IPS-18a (cell line): Measurements from ENCODE around the gene LCK.
A peak's percentile ranks its signal among the peaks of the same experiment; 100 is the strongest.

Source experiments
- H3K27ac ChIP-seq: one replicate; pipeline ENCODE4 v1.5.1; 2013; ENCODE audit warnings: low read length
- H3K27me3 ChIP-seq: one replicate; pipeline ENCODE4 v1.6.1; 2013; ENCODE audit warnings: mild to moderate bottlenecking, low read length; ENCODE audit not compliant: control insufficient read depth, insufficient read depth
- H3K36me3 ChIP-seq: one replicate; pipeline ENCODE4 v1.6.1; 2013; ENCODE audit warnings: low read depth, low read length; ENCODE audit not compliant: control insufficient read depth
- H3K4me1 ChIP-seq: one replicate; pipeline ENCODE4 v1.6.1; 2013; ENCODE audit warnings: low read depth, low read length; ENCODE audit not compliant: control insufficient read depth
- H3K4me3 ChIP-seq: one replicate; pipeline ENCODE4 v1.5.1; 2013; ENCODE audit warnings: low read length
- H3K9ac ChIP-seq: one replicate; pipeline ENCODE4 v1.6.1; 2013; ENCODE audit warnings: mild to moderate bottlenecking, low read length, moderate library complexity
- H3K9me3 ChIP-seq: one replicate; pipeline ENCODE4 v1.6.1; 2013; ENCODE audit warnings: low read depth, low read length; ENCODE audit not compliant: control insufficient read depth

LCK gene

DNA sequence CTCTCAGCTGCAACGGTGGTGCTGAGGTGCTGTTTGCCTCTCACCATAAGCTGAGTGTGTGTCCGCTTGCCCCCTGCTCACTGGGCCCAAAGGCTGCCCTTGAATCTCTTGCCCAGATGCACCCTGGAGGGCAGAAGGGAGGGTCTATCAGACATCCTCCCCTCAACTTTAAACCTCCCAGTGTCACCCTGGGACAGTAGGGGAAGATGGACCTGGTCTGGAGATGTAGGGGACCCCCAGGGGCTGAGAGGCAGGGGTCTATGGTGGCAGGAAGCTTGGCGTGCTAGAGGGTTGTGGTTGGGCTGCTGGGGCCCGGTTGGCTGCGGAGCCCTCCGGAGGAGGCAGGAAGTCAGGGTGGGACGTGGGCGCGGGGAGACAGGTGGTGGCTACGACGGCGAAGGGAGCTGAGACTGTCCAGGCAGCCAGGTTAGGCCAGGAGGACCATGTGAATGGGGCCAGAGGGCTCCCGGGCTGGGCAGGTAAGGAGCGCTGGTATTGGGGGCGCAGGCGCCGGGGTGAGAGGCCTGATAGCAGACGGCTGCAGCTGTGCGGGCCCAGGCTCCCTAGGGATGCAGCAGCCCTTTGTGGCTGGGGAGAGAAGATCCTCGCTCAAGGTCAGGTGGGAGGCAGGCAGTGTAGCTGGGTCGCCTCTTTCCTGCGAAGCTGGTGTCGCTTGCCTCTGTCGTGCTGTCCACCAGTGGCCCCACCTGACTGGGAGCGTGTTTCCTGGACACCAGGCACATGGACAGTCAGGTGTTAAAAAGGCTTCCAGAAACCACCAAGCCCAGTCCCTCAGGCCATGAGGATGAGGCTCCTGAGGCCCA, at the start of gene LCK:
Gene LCK, plus strand, starts transcription at position 373 of the 824 bp plus-strand sequence. CDS start 23,065 bp downstream, outside the sequence.
- Histone ChIP-seq H3K27me3 (no peaks in the 10 kb centered on the region), H3K9me3 (no peaks in the 10 kb centered on the region), H3K36me3 (no peaks in the 10 kb centered on the region), H3K27ac (no peak within 1 kb of the TSS), H3K9ac (no peak within 1 kb of the TSS), H3K4me3 (no peak within 1 kb of the TSS), H3K4me1 (no peaks in the 10 kb centered on the region)

DNA sequence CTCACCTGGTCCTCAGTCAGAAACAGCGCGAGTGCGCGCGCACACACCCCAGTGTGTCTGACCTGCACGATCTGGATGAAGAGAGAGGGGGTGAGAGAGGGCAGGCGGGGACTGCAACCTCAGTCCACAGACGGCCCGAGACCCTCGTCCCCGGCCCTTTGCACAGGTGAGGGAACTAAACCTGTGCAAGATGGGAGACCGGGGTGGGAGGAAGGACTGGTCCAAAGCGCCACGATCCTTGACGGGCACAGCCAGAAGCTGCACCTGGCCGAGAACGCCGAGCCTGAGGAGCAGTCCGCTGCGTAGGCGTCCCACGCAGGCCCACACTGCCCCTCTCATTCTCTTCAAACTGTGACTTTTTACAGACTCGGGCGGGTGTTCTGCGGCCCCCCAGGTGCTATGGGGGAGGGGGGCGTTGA, 46.1 kb upstream of the LCK start:
- Histone ChIP-seq H3K9me3 (no peaks in the 10 kb centered on the region), H3K27ac (no peak overlapping the region), H3K4me3 (peak overlapping the region; percentile 73), H3K4me1 (peaks cover 18% of the 10 kb centered on the region), H3K9ac (peak overlapping the region; percentile 86), H3K36me3 (no peaks in the 10 kb centered on the region), H3K27me3 (peaks cover 17% of the 10 kb centered on the region)

DNA sequence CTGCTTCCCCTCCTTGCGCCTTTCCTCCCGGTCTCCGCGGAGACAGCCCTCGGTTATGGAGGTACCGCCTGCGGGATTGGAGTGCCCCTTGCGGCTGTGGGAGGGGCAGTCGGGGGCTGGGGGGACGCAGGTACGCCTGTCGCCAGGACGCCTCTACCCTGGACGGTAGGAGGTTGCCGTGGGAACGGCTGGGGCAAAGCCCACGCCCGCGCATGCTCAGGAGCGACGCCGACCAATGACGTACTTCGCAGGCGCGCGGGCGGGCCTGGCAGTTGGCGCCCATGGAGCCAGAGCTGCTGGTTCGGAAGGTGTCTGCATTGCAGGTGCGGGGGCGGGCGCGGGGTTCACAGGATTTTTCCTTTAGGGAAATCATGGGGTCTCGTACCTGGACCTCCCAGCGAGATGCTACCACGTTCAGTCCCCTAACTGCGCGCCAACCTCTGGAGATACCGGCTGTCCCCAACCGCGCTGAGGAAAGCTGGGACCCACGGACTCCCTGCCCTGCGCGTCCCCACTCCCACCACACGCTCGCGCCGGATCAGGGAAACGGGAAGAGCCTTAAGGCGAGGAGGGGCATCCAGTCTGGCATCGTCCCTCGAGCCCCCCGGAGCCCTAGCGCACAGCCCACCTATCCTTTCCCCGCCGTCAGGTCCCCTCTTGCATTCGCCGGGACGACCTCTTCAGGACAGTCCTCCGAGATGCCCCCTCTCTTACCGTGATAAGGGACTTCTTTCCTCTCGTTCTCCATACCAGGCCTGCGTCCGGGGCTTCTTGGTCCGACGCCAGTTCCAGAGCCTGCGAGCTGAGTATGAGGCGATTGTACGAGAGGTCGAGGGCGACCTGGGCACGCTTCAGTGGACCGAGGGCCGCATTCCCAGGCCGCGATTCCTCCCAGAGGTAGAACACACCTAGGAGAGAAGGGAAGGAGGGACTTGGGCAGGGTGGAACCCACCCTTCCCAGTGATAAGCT, 45.4 kb upstream of the LCK start, which contains the start of gene IQCC:
Gene IQCC, plus strand, starts transcription at position 271 of the 970 bp plus-strand sequence. Its CDS starts 11 bp downstream, at position 282.
- H3K36me3 ChIP-seq, result no peaks in the 10 kb centered on the region
- H3K4me1 ChIP-seq, result peaks cover 15% of the 10 kb centered on the region
- peaks cover 17% of the 10 kb centered on the region for H3K27me3 ChIP-seq
- no peaks in the 10 kb centered on the region for H3K9me3 ChIP-seq
- H3K4me3 ChIP-seq, result peak within 1 kb of the TSS; percentile 73
- H3K27ac ChIP-seq, result no peak within 1 kb of the TSS
- peak within 1 kb of the TSS; percentile 86 for H3K9ac ChIP-seq

DNA sequence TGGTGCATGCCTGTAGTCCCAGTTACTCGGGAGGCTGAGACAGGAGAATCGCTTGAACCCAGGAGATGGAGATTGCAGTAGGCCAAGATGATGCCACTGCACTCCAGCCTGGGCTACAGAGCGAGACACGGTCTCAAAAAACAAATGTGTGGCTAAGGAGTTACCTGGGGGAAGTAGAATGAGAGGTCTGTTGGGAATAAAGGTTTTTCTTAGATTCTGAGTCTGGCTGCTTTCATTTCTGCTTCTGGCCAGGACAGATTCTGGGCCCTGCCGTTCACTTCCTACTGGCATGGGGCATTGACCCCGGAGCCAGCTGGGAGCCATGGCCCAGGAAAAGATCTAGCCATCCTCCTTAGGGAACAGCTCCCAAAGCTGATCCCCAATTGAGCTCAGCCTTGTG, 42.6 kb upstream of the LCK start:
- Histone ChIP-seq H3K36me3 (no peaks in the 10 kb centered on the region), H3K4me3 (no peak overlapping the region), H3K27me3 (peaks cover 17% of the 10 kb centered on the region), H3K4me1 (peaks cover 5% of the 10 kb centered on the region), H3K27ac (no peak overlapping the region), H3K9me3 (no peaks in the 10 kb centered on the region), H3K9ac (no peak overlapping the region)

GRCh38 chr1:32208891-32209328, 42.2 kb upstream of the LCK start, which contains the start of gene DCDC2B:
TSS of gene DCDC2B (plus strand) at chr1:32209089. CDS start at chr1:32209094, 5 bp downstream.
- H3K4me1 ChIP-seq, result peaks cover 5% of the 10 kb centered on the region
- peaks cover 15% of the 10 kb centered on the region for H3K27me3 ChIP-seq
- H3K9me3 ChIP-seq, result no peaks in the 10 kb centered on the region
- no peak within 1 kb of the TSS for H3K27ac ChIP-seq
- no peaks in the 10 kb centered on the region for H3K36me3 ChIP-seq
- H3K4me3 ChIP-seq, result no peak within 1 kb of the TSS
- no peak within 1 kb of the TSS for H3K9ac ChIP-seq

GRCh38 chr1:32215629-32216480, 35.2 kb upstream of the LCK start:
- no peak overlapping the region for H3K4me3 ChIP-seq
- H3K9ac ChIP-seq, result no peak overlapping the region
- no peaks in the 10 kb centered on the region for H3K4me1 ChIP-seq
- peaks cover 5% of the 10 kb centered on the region for H3K36me3 ChIP-seq
- H3K27me3 ChIP-seq, result no peaks in the 10 kb centered on the region
- no peaks in the 10 kb centered on the region for H3K9me3 ChIP-seq
- H3K27ac ChIP-seq, result no peak overlapping the region

GRCh38 chr1:32216566-32216965, 34.5 kb upstream of the LCK start:
- Histone ChIP-seq H3K27me3 (no peaks in the 10 kb centered on the region), H3K4me1 (no peaks in the 10 kb centered on the region), H3K27ac (no peak overlapping the region), H3K36me3 (peaks cover 5% of the 10 kb centered on the region), H3K4me3 (no peak overlapping the region), H3K9ac (no peak overlapping the region), H3K9me3 (no peaks in the 10 kb centered on the region)

- no peaks in the 10 kb centered on the region for H3K9me3 ChIP-seq
- H3K27ac ChIP-seq, result no peak overlapping the region
- H3K4me1 ChIP-seq, result no peaks in the 10 kb centered on the region
- no peak overlapping the region for H3K9ac ChIP-seq
- H3K27me3 ChIP-seq, result no peaks in the 10 kb centered on the region
- peaks cover 7% of the 10 kb centered on the region for H3K36me3 ChIP-seq
- H3K4me3 ChIP-seq, result no peak overlapping the region
Measured at GRCh38 chr1:32219022-32219421, 32.0 kb upstream of the LCK start.

GRCh38 chr1:32220746-32221580, 30.1 kb upstream of the LCK start:
- no peaks in the 10 kb centered on the region for H3K27me3 ChIP-seq
- H3K36me3 ChIP-seq, result peaks cover 12% of the 10 kb centered on the region
- H3K4me3 ChIP-seq, result peak overlapping the region; percentile 88
- H3K9ac ChIP-seq, result peak overlapping the region; percentile 86
- no peaks in the 10 kb centered on the region for H3K9me3 ChIP-seq
- no peaks in the 10 kb centered on the region for H3K4me1 ChIP-seq
- H3K27ac ChIP-seq, result no peak overlapping the region

DNA sequence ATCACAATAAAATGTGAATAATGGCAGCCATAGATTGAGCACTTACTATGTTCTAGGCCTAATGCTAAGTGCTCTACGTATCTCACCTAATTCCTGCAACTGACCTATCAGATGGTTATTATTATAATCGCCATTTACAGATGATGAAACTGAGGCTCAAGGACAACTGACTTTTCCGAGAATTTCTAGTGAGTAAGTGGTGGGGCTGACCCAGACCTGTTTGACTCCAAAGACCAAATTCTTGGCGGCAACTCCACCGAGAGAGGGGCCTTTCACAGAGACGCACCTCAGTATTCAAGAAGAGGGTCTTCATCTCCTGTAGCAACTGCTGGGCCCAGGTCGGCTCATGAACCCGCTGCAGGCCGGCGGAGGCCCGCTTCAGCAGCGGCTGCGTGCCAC, 29.5 kb upstream of the LCK start:
- Histone ChIP-seq H3K36me3 (peaks cover 16% of the 10 kb centered on the region), H3K27ac (no peak overlapping the region)

More for the DNA sequence above, 29.5 kb upstream of the LCK start:
- Histone ChIP-seq H3K9me3 (no peaks in the 10 kb centered on the region), H3K27me3 (no peaks in the 10 kb centered on the region), H3K4me1 (no peaks in the 10 kb centered on the region), H3K4me3 (peak overlapping the region; percentile 88), H3K9ac (peak overlapping the region; percentile 86)
